GM23248 (cell line): ENCODE measurements around the gene DONSON.

Source experiments
- EZH2 ChIP-seq: fragments of 200-600 bp; sonication (generic); IDR thresholded peaks from 2 replicates; pipeline ENCODE4 v1.6.1; 2018; ENCODE audit warnings: antibody characterized with exemption, mild to moderate bottlenecking; ENCODE audit not compliant: insufficient read depth, poor library complexity, severe bottlenecking
- EZH2phosphoT487 ChIP-seq: fragments of 200-600 bp; sonication (generic); IDR thresholded peaks from 2 replicates; pipeline ENCODE4 v1.6.1; 2018; ENCODE audit warnings: antibody characterized with exemption, moderate library complexity, mild to moderate bottlenecking, low read depth; ENCODE audit not compliant: insufficient read depth

GRCh38 chr21:33572350-33572749, 16.1 kb downstream of the DONSON start:
- TF ChIP-seq EZH2 (no peak), EZH2phosphoT487 (no peak)
